Keratinocyte (primary cell): Measurements from ENCODE around the gene RNF121. TPM values are rescaled to one million over a fixed set of nuclear protein-coding genes. Genes with fewer than 3 reads are reported as not detected.

Source experiments
- DNase-seq: peaks from one replicate; pipeline ENCODE4 v3.0.0-alpha.2; 2011; ENCODE audit warnings: low read depth, missing footprints, low spot score
- FAIRE-seq: peaks from 2 replicates; lab custom pipeline; 2011; peaks lifted over from hg19 to GRCh38; lab: Jason Lieb, UNC
- H2AFZ ChIP-seq: 2 replicates; pipeline ENCODE4 v1.6.0; 2012; ENCODE audit warnings: low read length, control low read depth, inconsistent platforms; ENCODE audit not compliant: control insufficient read depth
- H3K27ac ChIP-seq: 2 replicates; pipeline ENCODE4 v1.5.1; 2011; ENCODE audit warnings: low read length; ENCODE audit not compliant: control insufficient read depth, insufficient read depth
- H3K27me3 ChIP-seq: 3 replicates; pipeline ENCODE4 v1.6.0; 2011; ENCODE audit warnings: low read length; ENCODE audit not compliant: control insufficient read depth, insufficient read depth; ENCODE audit errors: extremely low read depth
- H3K36me3 ChIP-seq, 2 experiments: 2 replicates in 1 of 2; 3 replicates in 1 of 2; pipeline ENCODE4 v1.5.1; 2011; ENCODE audit warnings: low read length in 2 of 2, mild to moderate bottlenecking in 1 of 2; ENCODE audit not compliant: control insufficient read depth in 2 of 2, insufficient read depth in 2 of 2; ENCODE audit errors: extremely low read depth in 1 of 2
- H3K4me1 ChIP-seq: 3 replicates; pipeline ENCODE4 v1.5.1; 2011; ENCODE audit warnings: low read length; ENCODE audit not compliant: control insufficient read depth, insufficient read depth; ENCODE audit errors: extremely low read depth
- H3K4me2 ChIP-seq: 3 replicates; pipeline ENCODE4 v1.6.0; 2011; ENCODE audit warnings: low read depth, low read length; ENCODE audit not compliant: control insufficient read depth, insufficient read depth; ENCODE audit errors: extremely low read depth
- H3K4me3 ChIP-seq, 3 experiments: fragments of 200-600 bp in 1 of 3; sonication (generic) in 1 of 3; 2 replicates in 2 of 3; 3 replicates in 1 of 3; pipeline ENCODE4 v1.5.1; 2011 to 2016; ENCODE audit warnings: low read length in 3 of 3, mild to moderate bottlenecking in 3 of 3, control low read depth in 2 of 3, inconsistent platforms in 1 of 3, low read depth in 1 of 3, mixed read lengths in 1 of 3, mixed run types in 1 of 3, moderate library complexity in 1 of 3; ENCODE audit not compliant: control insufficient read depth in 2 of 3, insufficient read depth in 2 of 3; ENCODE audit errors: extremely low read depth in 1 of 3
- H3K79me2 ChIP-seq: 2 replicates; pipeline ENCODE4 v1.6.0; 2012; ENCODE audit warnings: low read length; ENCODE audit not compliant: control insufficient read depth, insufficient read depth
- H3K9ac ChIP-seq: 3 replicates; pipeline ENCODE4 v1.6.0; 2011; ENCODE audit warnings: low read length; ENCODE audit not compliant: control insufficient read depth, insufficient read depth; ENCODE audit errors: extremely low read depth
- H3K9me1 ChIP-seq: 3 replicates; pipeline ENCODE4 v1.6.0; 2011; ENCODE audit warnings: low read length; ENCODE audit not compliant: control insufficient read depth, insufficient read depth; ENCODE audit errors: extremely low read depth
- H3K9me3 ChIP-seq: 2 replicates; pipeline ENCODE4 v1.5.1; 2012; ENCODE audit warnings: low read depth, low read length; ENCODE audit not compliant: control insufficient read depth
- H4K20me1 ChIP-seq: 3 replicates; pipeline ENCODE4 v1.6.0; 2011; ENCODE audit warnings: low read length; ENCODE audit not compliant: control insufficient read depth, insufficient read depth; ENCODE audit errors: extremely low read depth
- EZH2 ChIP-seq: IDR thresholded peaks from one replicate; pipeline ENCODE4 v1.6.1; 2012; ENCODE audit warnings: inconsistent platforms, mild to moderate bottlenecking, low read length, moderate library complexity
- dilution Hi-C: fragments of 300-500 bp; cut with MboI; formaldehyde crosslinking; loops from one replicate; pipeline ENCODE4 v1.7.0; 2020; ENCODE audit warnings: low sequenced_read_pairs; ENCODE audit not compliant: extremely low pct_ligation_motif_present
- polyA plus RNA-seq, 5 experiments: library from polyadenylated mRNA; depleted of rRNA in 3 of 5; stranded (reverse) in 3 of 5; stranded (forward) in 1 of 5; unstranded in 1 of 5; fragments of >200 nt; gene quantifications; 1 replicate in 1 of 5; 2 replicates in 3 of 5; 3 replicates in 1 of 5; pipeline versions ENCODE4 v1.2.1 to v1.2.3, GENCODE V29; 2011 to 2012; ENCODE audit warnings: missing spikeins in 2 of 5, low read depth in 1 of 5, low replicate concordance in 1 of 5
- TF ChIP-seq, protein P1 (sequence below), 3 experiments: IDR thresholded peaks in 1 of 3; conservative IDR thresholded peaks in 1 of 3; optimal IDR thresholded peaks in 1 of 3; 2 replicates in 2 of 3; 3 replicates in 1 of 3; pipeline versions ENCODE3 to v1.5.1; 2011; ENCODE audit warnings: low read length in 3 of 3, mild to moderate bottlenecking in 3 of 3, moderate library complexity in 2 of 3, control low read depth in 1 of 3, inconsistent platforms in 1 of 3; ENCODE audit not compliant: insufficient read depth in 2 of 3; ENCODE audit errors: extremely low read depth in 1 of 3

Gene RNF121
- polyA plus RNA-seq, 1 donor (not counting 4 experiments of a cell fraction or from before 2014, with no cell fraction given) = 46.4 TPM

DNA sequence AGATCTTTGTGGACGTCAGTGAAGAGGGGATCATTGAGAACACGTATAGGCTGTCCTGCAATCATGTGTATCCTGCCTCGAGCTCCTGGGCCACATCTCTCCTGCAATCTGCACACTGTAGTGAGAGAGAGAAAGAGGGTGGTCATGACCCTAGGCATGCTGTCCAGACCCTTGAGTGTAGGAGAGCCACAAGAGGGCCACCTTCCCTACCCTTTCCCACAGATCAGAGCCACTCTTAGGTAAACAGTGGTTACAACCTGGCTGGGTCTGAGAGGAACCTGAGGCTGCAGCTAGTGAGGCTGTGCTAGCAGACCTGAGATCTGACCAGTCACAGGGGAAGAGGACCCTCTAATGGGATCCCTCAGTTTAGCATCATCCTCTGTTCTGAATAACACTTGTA lies 65.9 kb downstream of the RNF121 start:
- dilution Hi-C loops = no loop called here
- DNase-seq (no peak), FAIRE-seq (no peak)
- no peak overlapping the region for H3K9ac ChIP-seq
- H3K36me3 ChIP-seq = peaks cover 4 to 10% of the 10 kb centered on the region in 2 experiments
- no peaks in the 10 kb centered on the region for H3K9me3 ChIP-seq
- H3K27ac ChIP-seq = no peak overlapping the region
- H3K4me1 ChIP-seq = no peaks in the 10 kb centered on the region
- H3K4me3 ChIP-seq = no peak overlapping the region
- H3K4me2 ChIP-seq = no peak overlapping the region
- H2AFZ ChIP-seq = no peak overlapping the region
- TF ChIP-seq, protein P1, sequence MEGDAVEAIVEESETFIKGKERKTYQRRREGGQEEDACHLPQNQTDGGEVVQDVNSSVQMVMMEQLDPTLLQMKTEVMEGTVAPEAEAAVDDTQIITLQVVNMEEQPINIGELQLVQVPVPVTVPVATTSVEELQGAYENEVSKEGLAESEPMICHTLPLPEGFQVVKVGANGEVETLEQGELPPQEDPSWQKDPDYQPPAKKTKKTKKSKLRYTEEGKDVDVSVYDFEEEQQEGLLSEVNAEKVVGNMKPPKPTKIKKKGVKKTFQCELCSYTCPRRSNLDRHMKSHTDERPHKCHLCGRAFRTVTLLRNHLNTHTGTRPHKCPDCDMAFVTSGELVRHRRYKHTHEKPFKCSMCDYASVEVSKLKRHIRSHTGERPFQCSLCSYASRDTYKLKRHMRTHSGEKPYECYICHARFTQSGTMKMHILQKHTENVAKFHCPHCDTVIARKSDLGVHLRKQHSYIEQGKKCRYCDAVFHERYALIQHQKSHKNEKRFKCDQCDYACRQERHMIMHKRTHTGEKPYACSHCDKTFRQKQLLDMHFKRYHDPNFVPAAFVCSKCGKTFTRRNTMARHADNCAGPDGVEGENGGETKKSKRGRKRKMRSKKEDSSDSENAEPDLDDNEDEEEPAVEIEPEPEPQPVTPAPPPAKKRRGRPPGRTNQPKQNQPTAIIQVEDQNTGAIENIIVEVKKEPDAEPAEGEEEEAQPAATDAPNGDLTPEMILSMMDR (optimal IDR thresholded peaks at IDR 0.05 in 1 of 3, IDR thresholded peaks at IDR 0.05 in 1 of 3, conservative IDR thresholded peaks at IDR 0.05 in 1 of 3; ENCODE audit: extremely low read depth in 1 of 3, insufficient read depth in 2 of 3, low read length in 3 of 3) = peak in 1 of 3 experiments; percentile 30
- no peak for TF ChIP-seq EZH2
- H3K79me2 ChIP-seq = no peaks in the 10 kb centered on the region
- no peaks in the 10 kb centered on the region for H3K9me1 ChIP-seq
- no peaks in the 10 kb centered on the region for H4K20me1 ChIP-seq
- H3K27me3 ChIP-seq = no peaks in the 10 kb centered on the region

DNA sequence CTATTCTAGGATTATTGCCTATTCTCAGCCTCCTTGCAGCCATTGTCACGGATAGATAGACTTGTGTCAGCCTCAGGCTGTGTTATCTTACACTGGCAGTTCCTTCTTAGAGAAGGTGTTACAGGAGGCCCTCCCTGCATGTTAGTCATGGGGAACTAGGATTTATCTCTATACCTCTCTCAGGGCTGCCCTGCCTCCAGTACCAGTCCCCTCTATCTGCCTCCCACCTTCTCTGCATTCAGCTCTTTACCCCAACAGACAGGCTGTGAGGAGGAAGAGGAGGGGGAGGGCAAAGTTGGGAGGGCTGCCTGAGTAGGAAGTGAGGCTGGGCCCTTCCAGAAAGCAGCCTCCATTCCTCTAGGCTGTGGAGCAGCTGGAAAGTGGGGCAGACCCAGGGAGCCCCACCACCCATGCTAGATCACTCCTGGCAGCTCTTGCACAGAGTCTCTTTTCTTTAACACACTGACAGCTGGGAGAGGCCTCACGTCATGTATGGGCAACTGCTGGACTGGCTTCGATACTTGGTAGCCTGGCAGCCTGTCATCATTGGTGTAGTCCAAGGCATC lies 67.0 kb downstream of the RNF121 start:
- TF ChIP-seq, protein P1 (optimal IDR thresholded peaks at IDR 0.05 in 1 of 3, IDR thresholded peaks at IDR 0.05 in 1 of 3, conservative IDR thresholded peaks at IDR 0.05 in 1 of 3; ENCODE audit: extremely low read depth in 1 of 3, insufficient read depth in 2 of 3, low read length in 3 of 3) = no peak
- TF ChIP-seq EZH2 = no peak
- Histone ChIP-seq H3K4me3 (no peak overlapping the region), H3K9me3 (no peaks in the 10 kb centered on the region), H3K9ac (no peak overlapping the region), H3K36me3 (peaks cover 5 to 6% of the 10 kb centered on the region in 2 experiments), H3K79me2 (no peaks in the 10 kb centered on the region), H4K20me1 (no peaks in the 10 kb centered on the region), H3K4me1 (no peaks in the 10 kb centered on the region), H3K4me2 (no peak overlapping the region), H2AFZ (no peak overlapping the region), H3K27me3 (no peaks in the 10 kb centered on the region), H3K27ac (no peak overlapping the region), H3K9me1 (no peaks in the 10 kb centered on the region)
- FAIRE-seq = no peak
- dilution Hi-C loops = no loop called here
- no peak for DNase-seq
